Left colon (tissue), 2 donors: Measurements from ENCODE around the gene SESN1. TPM values are rescaled to one million over a fixed set of nuclear protein-coding genes. Genes with fewer than 3 reads are reported as not detected.

ENCODE experiments used
- ATAC-seq: fragments of 200-7000 bp; cut with Tn5 transposase; one replicate; pipeline ENCODE4 v1.9.1; 2020; ENCODE audit warnings: mild to moderate bottlenecking, moderate library complexity
- DNase-seq, 2 donors: peaks; one replicate each; pipeline ENCODE4 v3.0.0-alpha.2; 2020
- intact Hi-C, 2 donors: fragments of 100-400 bp; cut with DNase I in 1 of 2; cut with micrococcal nuclease in 1 of 2; formaldehyde crosslinking; loops; one replicate each; pipeline versions ENCODE4 v1.11.2 to v1.14.0; 2022; cut with DNase I, micrococcal nuclease
- total RNA-seq, 2 donors: library from RNA; stranded (reverse); fragmentation: NEBNext Ultra II Directional; extraction: Animal tissue kit (Norgen Biotek cat#: 25700); gene quantifications; one replicate each; pipeline ENCODE4 v1.2.1, GENCODE V29; 2021
- donor health status: DM: no; HTN: no; CAD: no.
- donor health status: DM: yes; HTN: yes; CAD: no.

The SESN1 gene
- total RNA-seq, 2 donors from 2014 or later = 20.4 to 27.5 TPM

DNA sequence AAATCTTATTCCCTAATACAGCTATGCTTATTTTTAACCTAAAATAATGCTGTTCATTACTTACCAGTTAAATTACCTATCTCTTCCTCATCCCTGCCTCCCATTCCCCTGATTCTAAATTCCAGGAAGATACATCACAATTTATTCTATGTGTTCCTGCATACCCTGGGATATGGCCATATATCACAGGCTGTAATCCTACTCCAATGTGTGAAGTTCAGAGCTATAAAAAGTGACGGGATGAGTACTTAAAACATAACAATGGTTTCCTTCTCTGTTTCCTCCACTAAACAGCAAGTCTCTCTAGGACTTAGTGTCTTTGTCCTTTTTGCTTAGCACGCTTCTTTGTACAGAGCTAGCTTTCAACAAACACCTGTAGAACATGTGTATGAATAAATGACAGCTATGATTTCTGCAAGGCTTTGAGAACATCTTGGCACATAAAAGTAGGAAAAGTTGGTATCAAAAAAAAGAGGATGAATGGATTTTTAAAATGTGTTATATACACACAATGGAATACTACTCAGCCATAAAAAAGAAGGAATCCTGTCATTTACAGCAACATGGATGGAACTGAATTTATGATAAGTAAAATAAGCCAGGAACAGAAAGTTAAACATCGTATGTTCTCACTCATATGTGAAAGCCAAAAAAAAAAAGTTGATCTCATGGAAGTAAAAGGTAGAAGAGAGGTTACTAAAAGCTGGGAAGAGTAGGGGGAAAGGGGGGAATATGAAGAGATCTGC is 45.8 kb downstream of the SESN1 start:
- DNase-seq = no peak
- ATAC-seq = peak; percentile 92
- intact Hi-C loops = no loop called here

DNA sequence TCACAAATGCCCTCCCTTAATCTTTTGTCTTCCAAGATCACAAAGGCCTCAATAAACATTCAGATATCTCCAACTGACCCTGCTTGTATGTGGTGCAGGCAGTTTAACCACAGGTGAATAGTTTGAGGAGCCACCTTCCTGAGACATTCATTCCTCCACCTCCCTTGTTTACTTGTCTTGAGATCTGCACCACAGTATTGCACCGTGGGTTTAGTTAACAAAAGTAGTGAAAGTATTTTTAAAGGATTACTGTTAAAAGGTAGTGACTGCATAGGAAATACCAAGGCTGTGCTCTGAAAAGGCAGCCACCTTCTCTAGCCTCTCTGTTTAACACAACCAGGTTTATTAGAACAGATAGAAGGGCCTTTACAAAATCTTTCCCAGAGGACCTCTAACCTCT is 46.5 kb downstream of the SESN1 start:
- intact Hi-C loops = no loop called here
- DNase-seq = no peak

DNA sequence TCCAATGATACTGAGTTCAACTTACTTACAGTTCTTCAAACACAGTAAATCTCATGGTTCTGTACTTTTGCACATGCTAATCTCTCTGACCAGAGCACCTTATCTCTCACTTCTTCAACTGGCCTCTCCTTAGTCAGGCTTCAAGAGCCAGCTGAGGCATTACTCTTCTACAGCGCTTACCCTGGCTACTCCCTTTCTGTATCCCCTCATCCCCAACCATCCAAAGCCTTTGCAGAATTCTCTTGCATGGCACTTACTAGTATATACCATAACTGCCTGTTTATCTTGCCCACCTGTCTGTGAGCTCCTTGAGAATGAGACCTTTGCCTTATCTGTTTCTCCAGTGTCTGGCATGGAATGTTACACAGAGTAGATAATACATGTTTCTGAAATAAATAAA is 49.2 kb downstream of the SESN1 start:
- DNase-seq = no peak
- intact Hi-C loops = no loop called here
- ATAC-seq = no peak

More for the DNA sequence above, 46.5 kb downstream of the SESN1 start:
- peak; percentile 12 for ATAC-seq

DNA sequence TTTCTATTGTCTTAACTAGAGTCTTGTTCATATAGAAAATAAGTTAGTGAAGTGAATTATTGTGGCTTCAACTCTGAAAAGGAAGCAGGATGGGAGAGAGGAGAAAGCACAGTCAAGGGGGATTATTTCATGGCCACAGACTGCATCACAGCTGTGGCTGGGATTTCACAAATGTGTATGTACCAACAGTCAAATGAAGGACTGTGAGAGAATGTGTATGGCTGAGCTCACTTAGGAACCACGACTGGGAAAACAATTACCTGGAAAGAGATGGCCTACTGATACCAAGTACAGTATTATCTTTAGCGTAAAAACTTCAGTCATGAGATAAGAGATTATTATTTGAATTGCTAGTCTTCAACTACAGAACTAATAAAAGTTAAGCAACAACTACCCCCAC is 54.9 kb downstream of the SESN1 start:
- no peak for ATAC-seq
- intact Hi-C loops = no loop called here
- no peak for DNase-seq

DNA sequence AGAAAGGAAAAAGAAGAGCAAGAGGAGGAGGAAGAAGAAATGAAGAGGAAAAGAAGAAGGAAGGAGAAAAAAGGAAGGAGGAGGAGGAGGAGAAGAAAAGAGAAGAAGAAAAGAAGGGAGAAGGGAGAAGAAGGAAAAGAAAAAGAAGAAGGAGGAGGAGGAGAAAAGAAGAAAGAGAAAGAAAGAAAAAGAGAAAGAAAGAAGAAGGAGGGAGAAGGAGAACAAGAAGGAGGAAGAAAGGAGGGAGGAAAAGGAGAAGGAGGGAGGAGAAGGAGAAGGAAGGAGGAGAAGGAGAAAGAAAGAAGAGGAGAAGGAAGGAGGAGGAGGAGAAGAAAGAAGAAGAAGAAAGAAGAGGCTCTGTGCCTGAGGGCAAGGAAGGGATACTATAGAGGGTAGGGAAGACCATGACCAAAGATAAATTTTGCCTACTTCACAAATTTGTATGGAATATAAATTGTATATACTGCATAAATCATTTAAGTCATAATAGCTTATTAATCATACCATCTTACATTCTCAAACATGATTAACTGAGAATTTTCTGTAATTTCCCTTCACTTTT is 55.7 kb downstream of the SESN1 start:
- DNase-seq (no peak), ATAC-seq (no peak)
- intact Hi-C loops = no loop called here

DNA sequence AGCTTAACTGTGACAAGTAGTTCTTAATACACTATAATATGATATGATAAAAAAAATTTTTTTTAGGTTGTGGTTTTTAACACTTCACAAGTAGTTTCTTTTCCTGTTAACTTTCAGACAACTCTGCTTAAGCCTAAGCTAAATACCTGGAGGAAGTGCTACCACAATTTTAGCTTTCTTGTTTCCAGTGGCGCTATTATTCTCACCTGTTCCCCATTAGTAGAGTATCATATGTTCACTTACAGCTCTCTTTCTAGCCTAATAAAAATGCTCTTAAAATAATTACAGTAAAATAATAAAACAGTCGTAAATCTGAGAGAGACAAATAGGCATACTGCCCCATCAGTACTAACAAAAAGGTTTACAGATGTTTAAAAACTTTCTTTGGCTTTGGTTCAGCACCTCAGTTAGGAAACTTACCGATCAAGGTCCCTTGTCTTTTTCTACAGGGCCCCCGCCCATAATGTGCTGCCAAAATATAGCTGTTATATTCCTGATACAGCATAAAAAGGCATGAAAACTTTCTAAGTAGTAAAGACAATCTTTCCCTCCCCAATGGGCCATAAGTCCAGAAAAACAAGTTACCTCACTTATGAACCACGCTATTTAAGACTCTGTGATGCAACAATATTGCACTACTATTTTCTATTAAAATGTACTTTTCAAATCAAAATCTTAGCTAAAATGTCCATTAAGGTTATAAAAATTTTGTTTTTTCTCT is 57.9 kb downstream of the SESN1 start:
- no peak for ATAC-seq
- intact Hi-C loops = no loop called here
- no peak for DNase-seq

DNA sequence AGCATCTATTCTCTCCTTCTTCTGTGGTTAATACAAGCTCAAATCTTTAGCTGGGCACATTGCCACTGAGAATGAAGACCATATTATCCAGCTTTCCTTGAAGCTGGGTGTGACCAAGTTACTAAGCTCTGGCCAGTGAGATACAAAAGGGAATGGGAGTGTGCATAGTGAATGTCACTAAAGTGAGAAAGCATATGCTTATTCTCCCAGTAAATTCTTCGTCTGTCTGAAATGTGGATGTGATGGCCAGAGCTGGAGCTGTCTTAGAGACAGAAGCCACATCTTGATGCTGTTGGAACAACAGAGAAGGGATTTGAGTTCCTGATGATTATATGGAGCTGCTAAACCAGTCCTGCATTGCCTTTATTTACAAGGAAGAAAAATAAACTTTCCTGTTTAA is 60.1 kb downstream of the SESN1 start:
- intact Hi-C loops = no loop called here
- peak; percentile 73 for ATAC-seq
- no peak for DNase-seq

DNA sequence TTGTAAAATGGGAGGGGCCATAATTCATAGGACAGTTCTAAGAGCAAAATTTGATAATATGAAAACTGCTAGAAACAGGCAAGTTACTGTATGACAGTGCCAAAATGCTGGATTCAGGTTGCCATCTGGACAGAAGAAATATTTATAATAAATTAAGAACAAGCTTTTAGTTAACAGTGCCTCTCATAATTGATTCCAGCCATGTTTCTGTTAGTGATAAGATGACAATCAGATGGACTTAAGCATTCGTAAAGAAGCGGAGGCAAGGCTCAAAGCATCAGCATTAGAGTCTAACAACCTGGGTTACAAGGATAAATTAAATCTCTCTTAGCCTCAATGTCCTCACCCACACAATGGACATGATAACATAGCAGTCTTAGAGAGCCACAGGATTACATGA is 61.0 kb downstream of the SESN1 start:
- intact Hi-C loops = no loop called here
- ATAC-seq = no peak
- DNase-seq = no peak

DNA sequence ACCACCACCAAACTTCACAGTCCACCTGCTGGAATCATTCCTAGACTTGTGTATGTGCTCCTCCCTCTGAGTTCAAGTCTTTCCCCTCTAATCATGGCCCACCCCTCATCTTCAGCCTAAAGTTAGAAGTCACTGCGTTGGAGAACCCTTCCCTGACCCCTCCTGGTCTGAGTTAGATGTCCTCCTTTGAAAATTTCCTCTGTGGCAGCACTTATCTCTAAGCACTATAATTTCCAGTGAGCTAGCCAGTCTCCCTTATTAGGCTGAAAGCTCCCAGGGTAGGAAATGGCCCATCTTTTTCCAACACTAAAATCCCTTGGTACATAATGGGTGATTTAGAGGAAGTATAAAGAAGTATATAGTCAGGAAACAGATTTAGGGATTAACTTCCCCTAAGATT is 63.2 kb downstream of the SESN1 start:
- no peak for DNase-seq
- no peak for ATAC-seq
- intact Hi-C loops = no loop called here

DNA sequence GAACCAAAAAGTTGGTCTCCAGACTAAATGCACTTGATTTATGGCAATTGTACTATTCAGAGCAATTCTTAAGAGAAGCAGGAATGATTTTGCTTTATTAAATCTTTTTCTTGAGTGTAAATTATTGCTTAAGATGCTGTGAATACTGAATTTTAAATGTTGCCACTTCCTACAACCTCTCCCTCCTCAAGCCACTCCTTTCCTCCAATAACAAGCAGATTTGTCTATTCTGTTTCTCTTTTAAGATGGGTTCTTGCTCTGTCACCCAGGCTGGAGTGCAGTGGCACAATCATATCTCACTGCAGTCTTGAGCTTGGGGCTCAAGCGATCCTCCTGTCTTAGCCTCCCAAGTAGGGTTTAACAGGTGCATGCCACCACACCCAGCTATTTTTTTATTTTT is 65.3 kb downstream of the SESN1 start:
- ATAC-seq (no peak), DNase-seq (no peak)
- intact Hi-C loops = no loop called here

DNA sequence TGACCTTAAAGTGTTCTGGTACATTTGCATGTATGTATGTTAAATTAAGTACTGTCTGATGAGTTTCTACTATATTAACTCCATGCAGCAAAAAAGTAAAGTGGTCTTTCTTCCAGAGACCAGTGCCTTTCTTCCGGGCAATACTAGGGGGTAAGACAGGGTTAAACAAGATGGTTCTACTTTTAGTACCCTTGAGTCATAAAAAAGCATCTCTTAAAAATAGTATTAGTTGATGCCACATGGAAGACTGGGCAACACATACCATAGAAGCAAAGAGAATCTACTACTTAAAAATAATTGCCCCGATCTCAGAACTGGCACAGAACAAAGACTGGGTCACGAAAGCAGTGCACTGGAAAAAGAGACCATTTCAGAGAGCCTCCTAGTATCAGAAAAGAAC is 66.2 kb downstream of the SESN1 start:
- intact Hi-C loops = no loop called here
- ATAC-seq = no peak
- no peak for DNase-seq

DNA sequence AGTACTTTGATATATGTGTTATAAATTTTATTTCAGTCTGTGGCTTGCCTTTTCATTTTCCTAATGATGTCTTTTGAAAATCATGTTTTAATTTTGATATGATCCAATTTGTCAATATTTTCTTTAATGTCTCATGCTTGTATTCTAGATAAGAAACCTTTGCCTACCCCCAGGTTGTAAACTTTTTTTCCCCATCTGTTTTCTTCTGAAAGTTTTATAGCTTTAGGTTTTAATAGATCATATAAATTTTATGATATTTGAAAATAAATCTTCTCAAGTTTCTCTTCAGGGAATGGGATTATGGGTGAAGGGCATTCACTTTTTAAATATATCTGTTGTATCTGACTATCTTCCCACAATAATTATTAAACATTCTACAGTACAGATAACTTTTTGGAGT is 66.7 kb downstream of the SESN1 start:
- no peak for DNase-seq
- intact Hi-C loops = no loop called here
- ATAC-seq = no peak

DNA sequence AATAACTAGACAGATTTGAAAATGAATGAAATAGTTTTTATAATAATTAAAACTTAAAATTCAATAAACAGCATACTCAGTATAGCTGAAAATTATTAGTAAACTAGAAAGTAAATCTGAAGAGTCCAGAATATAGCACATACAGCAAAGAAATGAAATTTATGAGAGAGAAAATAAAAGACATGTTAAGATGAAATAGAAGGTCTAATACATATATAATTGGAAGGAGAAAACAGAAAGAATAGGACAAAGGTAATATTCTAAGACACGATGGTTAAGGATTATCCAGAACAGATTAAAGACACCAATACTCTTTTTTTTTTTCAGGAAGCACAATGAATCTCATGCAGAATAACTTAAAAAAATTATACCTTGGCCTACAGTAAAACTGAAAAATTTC is 69.0 kb downstream of the SESN1 start:
- DNase-seq (no peak), ATAC-seq (no peak)
- intact Hi-C loops = no loop called here

DNA sequence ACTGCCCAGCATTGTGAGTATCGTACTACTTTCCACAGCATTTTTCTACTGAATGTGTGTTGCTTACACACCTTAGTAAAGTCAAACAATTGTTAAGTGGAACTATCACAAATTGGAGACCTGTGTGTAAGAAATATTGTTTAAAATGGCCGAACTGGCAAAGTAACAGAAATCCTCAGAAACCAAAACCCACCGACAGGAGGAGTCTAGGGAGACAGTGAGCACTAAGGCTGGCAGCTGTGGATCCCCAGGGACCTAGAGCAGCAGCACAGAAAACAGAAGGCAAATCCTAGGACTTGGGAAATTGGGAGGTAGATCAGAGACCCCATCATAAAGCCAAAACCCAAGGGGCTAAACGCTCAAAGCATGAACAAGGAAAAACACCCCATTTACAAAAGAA is 69.9 kb downstream of the SESN1 start:
- no peak for DNase-seq
- intact Hi-C loops = no loop called here
- ATAC-seq = no peak

DNA sequence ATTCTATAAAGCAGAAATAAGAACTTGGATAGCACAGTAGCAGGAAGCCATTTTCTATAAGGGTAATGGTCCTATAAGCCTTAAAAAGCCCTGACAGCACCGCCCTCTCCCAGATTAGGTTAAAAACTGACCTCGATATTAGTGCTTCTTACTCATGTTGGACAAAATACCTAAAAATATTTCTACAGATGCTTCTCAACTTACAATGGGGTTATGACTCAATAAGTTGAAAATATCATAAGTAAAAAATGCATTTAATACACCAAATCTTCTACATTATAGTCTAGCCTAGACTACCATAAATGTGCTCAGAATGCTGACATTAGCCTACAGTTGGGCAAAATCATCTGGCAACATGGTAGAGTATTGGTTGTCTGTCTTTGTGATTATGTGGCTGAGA is 70.3 kb downstream of the SESN1 start:
- DNase-seq (no peak), ATAC-seq (no peak)
- intact Hi-C loops = no loop called here

DNA sequence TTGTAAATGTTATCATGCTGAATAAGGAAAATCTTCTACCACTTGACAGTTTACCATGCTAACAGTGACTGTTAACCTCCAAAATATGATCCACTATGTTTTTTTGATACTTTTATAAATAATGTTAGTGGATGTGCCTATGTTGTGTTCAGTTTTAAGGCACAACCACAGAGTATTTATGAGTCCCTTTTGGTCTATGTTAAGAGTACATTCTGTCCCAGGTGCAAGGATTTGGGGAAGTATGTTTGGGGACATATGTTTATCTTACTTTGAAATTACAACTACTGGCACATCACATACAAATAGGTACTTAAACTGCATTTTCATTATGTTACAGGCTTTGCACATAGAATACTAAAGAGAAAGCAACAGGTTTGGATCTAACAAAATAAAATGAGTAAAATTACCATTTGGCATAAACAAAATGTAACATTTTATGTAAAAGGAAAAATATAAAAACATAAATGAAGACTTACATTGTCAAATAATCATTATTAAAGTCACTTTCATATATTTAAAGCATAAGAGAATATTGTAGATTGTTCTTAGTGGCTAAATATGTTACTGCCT is 71.2 kb downstream of the SESN1 start:
- no peak for DNase-seq
- no peak for ATAC-seq
- intact Hi-C loops = no loop called here

DNA sequence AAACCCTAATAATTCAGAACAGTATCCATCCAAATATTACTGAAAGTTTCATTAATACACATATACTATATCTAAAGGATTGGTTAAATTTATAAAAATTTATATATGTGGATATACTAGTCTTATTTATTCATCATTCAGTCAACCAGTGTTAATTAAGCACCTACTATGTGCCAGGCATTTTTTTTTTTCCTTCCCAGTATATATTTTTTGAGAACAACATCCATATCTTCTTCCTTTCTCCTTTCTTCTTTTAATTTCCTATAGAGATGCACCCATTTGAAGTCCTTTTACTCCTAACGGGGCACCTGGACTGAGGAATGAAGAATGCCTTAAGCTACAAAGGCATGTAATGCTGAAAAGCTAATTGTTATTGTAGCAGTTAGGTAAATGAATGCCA is 72.8 kb downstream of the SESN1 start:
- intact Hi-C loops = no loop called here
- ATAC-seq = no peak
- no peak for DNase-seq

DNA sequence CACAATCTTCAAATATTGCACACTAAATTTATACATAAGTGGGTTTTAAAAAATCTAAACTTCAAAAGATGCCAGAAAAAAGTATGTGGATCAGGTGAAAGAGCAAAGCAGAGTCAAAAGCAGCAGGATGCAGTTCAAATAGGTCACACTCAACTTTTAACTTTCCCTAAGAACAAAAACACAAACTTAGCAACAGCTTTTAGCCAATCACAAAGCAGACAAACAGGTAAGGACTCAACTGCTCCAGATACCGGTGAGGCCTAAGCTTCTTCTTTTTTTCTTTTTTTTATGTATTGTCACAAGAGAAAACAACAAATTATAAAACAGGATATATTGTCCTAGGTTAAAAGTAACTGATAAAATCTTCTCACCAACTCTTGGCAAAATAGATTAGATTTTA is 74.7 kb downstream of the SESN1 start:
- DNase-seq (no peak), ATAC-seq (no peak)
- intact Hi-C loops = no loop called here

DNA sequence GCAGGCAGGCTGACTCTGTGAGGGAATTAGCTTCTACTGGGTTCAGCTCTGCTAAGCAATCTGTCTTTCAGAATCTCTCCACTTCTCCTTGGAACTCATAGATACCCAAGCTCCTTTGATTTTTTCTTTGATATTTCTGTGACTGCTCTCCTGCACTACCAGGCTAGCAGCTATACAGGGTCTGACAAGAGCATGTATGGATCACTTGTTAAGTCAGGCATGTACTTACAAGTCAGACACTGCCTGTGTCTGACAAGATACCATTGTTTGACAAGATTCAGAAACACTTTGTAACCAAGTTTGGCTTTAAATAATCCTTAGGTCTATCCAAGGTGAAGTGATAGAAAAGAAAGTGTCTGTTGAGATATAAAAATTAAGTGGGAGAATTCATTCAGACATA is 79.5 kb downstream of the SESN1 start:
- intact Hi-C loops = no loop called here
- ATAC-seq (no peak), DNase-seq (no peak)

DNA sequence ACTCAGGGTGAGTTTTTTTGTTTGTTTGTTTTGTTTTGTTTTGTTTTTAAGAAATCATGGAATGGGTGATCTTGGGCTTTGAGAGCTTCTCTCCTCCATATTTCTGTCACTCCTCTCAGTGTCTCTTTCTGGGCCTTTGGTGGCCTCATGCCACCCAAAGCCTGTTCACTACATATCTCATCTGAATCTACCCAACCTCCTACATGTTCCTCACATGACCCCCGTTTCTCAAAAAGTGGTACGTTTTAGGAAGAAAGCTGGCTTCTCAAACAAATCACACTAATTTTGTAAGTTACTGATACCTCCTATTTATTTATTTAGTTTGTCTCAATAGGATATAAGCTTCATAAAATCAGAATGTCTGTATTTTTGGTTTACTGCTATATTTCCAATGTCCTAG is 80.0 kb downstream of the SESN1 start:
- no peak for DNase-seq
- intact Hi-C loops = no loop called here
- ATAC-seq = no peak
